ENCODE data around the gene TENM3. TPM values are rescaled to one million over a fixed set of nuclear protein-coding genes. Genes with fewer than 3 reads are reported as not detected.
A peak's percentile ranks its signal among the peaks of the same experiment; 100 is the strongest.

Gene TENM3
- total RNA-seq, 1 donor from 2014 or later = 124 TPM

DNA sequence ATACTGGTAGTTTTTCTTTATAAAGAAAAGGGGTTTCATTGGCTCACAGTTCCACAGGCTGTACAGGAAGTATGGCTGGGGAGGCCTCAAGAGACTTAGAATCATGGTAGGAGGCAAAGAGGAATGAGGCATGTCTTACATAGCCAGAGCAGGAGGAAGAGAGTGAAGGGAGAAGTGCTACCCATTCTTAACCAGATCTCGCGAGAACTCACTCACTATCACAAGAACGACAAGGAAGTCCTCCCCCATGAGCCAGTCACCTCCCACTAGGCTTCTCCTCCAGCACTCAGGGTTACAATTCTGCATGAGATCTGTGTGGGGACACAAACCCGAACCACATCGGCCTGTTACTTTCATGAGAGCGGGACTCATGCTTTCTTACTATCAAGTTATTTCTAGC lies 240.5 kb downstream of the TENM3 start:
- peaks cover 18% of the 10 kb centered on the region for H3K4me1 Mint-ChIP-seq (ENCODE audit: low read depth, unreplicated experiment)
- no peak for DNase-seq
- no peaks in the 10 kb centered on the region for H3K9me3 Mint-ChIP-seq (ENCODE audit: unreplicated experiment)
- peak overlapping the region; percentile 13 for H3K27ac Mint-ChIP-seq (ENCODE audit: unreplicated experiment)
- peaks cover 1% of the 10 kb centered on the region for H3K27me3 Mint-ChIP-seq (ENCODE audit: unreplicated experiment)
- TF ChIP-seq, protein P1, sequence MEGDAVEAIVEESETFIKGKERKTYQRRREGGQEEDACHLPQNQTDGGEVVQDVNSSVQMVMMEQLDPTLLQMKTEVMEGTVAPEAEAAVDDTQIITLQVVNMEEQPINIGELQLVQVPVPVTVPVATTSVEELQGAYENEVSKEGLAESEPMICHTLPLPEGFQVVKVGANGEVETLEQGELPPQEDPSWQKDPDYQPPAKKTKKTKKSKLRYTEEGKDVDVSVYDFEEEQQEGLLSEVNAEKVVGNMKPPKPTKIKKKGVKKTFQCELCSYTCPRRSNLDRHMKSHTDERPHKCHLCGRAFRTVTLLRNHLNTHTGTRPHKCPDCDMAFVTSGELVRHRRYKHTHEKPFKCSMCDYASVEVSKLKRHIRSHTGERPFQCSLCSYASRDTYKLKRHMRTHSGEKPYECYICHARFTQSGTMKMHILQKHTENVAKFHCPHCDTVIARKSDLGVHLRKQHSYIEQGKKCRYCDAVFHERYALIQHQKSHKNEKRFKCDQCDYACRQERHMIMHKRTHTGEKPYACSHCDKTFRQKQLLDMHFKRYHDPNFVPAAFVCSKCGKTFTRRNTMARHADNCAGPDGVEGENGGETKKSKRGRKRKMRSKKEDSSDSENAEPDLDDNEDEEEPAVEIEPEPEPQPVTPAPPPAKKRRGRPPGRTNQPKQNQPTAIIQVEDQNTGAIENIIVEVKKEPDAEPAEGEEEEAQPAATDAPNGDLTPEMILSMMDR (IDR thresholded peaks at IDR 0.05; ENCODE audit: partially characterized antibody, unreplicated experiment) = no peak
- no peak overlapping the region for H3K4me3 Mint-ChIP-seq (ENCODE audit: unreplicated experiment)
- H3K36me3 Mint-ChIP-seq (ENCODE audit: unreplicated experiment) = peaks cover 4% of the 10 kb centered on the region

DNA sequence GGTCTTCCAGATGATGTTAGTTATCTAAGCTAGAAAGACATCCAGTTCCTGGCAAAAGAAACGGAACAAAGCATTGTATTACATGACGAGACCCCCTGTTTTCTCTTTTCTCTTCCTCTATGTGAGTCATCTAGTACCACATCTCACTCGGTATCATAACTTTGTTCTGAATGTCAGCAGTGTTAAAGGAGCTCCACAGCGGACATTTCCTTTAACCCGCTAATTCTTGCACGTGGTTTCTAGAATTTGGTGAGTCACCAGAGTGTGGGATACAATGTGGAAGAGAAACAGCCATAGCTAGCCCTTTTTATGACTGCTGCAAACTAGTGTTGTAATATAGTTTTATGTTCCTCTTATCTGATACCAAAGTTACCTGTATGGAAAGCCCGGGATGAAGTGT lies 243.7 kb downstream of the TENM3 start:
- DNase-seq = no peak
- Mint-ChIP-seq H3K4me3 (ENCODE audit: unreplicated experiment) (no peak overlapping the region), H3K27ac (ENCODE audit: unreplicated experiment) (no peak overlapping the region), H3K4me1 (ENCODE audit: low read depth, unreplicated experiment) (peaks cover 20% of the 10 kb centered on the region), H3K36me3 (ENCODE audit: unreplicated experiment) (peaks cover 4% of the 10 kb centered on the region), H3K27me3 (ENCODE audit: unreplicated experiment) (no peaks in the 10 kb centered on the region), H3K9me3 (ENCODE audit: unreplicated experiment) (no peaks in the 10 kb centered on the region)
- TF ChIP-seq, protein P1 (IDR thresholded peaks at IDR 0.05; ENCODE audit: partially characterized antibody, unreplicated experiment) = no peak

DNA sequence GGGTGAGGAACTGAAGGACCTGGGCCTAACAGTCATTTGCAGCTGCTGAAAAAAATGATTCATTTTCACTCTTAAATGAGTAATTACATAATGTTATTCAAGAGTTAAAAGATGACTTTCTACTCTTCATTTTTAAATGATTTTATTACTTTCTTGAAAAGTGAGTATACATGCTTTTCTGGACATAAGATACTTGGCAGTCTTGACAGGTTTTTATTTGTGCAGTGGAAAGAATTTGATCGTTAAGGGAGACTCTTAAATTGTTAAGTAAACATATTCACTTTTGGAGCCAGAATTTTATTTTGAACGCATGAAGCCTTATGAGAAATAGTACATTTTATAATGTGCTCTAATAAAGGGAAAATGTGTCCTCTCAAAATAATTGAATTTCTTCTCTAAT lies 245.7 kb downstream of the TENM3 start:
- H3K27ac Mint-ChIP-seq (ENCODE audit: unreplicated experiment) = no peak overlapping the region
- H3K36me3 Mint-ChIP-seq (ENCODE audit: unreplicated experiment) = peaks cover 4% of the 10 kb centered on the region
- no peaks in the 10 kb centered on the region for H3K9me3 Mint-ChIP-seq (ENCODE audit: unreplicated experiment)
- H3K27me3 Mint-ChIP-seq (ENCODE audit: unreplicated experiment) = no peaks in the 10 kb centered on the region
- H3K4me3 Mint-ChIP-seq (ENCODE audit: unreplicated experiment) = no peak overlapping the region
- H3K4me1 Mint-ChIP-seq (ENCODE audit: low read depth, unreplicated experiment) = peaks cover 31% of the 10 kb centered on the region
- TF ChIP-seq, protein P1 (IDR thresholded peaks at IDR 0.05; ENCODE audit: partially characterized antibody, unreplicated experiment) = no peak
- DNase-seq = no peak

DNA sequence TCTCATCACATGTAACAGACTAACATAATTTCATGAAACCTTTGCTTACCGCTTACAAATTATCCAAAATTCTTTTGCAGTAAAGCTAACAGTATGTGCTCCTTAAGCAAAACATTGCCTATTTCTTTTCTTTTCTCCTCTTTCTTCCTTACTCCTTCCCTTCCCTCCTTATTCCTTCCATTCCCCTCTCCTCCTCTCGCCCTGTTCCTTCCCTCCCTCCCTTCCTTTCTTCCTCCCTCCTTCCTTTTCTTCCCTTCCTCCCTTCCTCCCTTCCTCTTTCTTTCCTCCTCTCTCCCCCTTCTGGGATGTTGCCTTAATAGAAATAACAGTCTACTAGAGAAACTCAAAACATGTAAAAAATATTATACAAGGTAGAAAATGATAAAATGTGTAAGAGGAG lies 246.4 kb downstream of the TENM3 start:
- Mint-ChIP-seq H3K36me3 (ENCODE audit: unreplicated experiment) (peaks cover 4% of the 10 kb centered on the region), H3K4me3 (ENCODE audit: unreplicated experiment) (no peak overlapping the region), H3K4me1 (ENCODE audit: low read depth, unreplicated experiment) (peaks cover 35% of the 10 kb centered on the region), H3K27ac (ENCODE audit: unreplicated experiment) (no peak overlapping the region), H3K27me3 (ENCODE audit: unreplicated experiment) (no peaks in the 10 kb centered on the region), H3K9me3 (ENCODE audit: unreplicated experiment) (no peaks in the 10 kb centered on the region)
- no peak for DNase-seq
- TF ChIP-seq, protein P1 (IDR thresholded peaks at IDR 0.05; ENCODE audit: partially characterized antibody, unreplicated experiment) = no peak

DNA sequence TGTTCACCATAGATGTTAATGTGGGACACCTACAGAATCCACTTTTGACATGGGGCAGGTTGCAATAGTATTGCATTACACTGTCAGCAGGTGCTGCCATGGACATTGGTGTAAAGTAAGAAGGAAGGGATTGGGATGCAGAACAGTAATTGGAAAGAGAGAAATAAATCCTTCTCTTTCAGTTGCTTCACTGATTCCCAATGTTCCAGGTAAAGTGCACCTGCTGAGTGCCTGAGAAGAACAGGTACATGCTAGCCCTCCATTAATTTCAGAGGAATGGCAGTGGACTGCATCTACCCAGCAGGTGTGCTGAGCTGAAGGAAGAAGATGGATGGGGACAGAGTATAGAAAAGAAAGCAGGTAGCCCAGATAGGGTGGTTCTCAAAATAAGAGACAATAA lies 248.5 kb downstream of the TENM3 start:
- peaks cover 50% of the 10 kb centered on the region for H3K4me1 Mint-ChIP-seq (ENCODE audit: low read depth, unreplicated experiment)

More for the DNA sequence above, 248.5 kb downstream of the TENM3 start:
- DNase-seq = no peak
- TF ChIP-seq, protein P1 (IDR thresholded peaks at IDR 0.05; ENCODE audit: partially characterized antibody, unreplicated experiment) = no peak
- Mint-ChIP-seq H3K9me3 (ENCODE audit: unreplicated experiment) (no peaks in the 10 kb centered on the region), H3K27ac (ENCODE audit: unreplicated experiment) (no peak overlapping the region), H3K4me3 (ENCODE audit: unreplicated experiment) (no peak overlapping the region), H3K27me3 (ENCODE audit: unreplicated experiment) (no peaks in the 10 kb centered on the region), H3K36me3 (ENCODE audit: unreplicated experiment) (no peaks in the 10 kb centered on the region)

Data from glutamatergic neuron (in vitro differentiated cells).